KMS-11 (cell line): Measurements from ENCODE around the gene COL20A1.

Experiments used
- H2AFZ ChIP-seq: fragments of 200-600 bp; sonication (generic); 2 replicates; pipeline ENCODE4 v1.6.1; 2016; ENCODE audit warnings: antibody characterized with exemption, mixed run types, low read depth
- H3K27ac ChIP-seq: fragments of 200-600 bp; sonication (generic); 2 replicates; pipeline ENCODE4 v1.6.1; 2016; ENCODE audit warnings: mild to moderate bottlenecking, mixed run types
- H3K27me3 ChIP-seq: fragments of 200-600 bp; sonication (generic); 2 replicates; pipeline ENCODE4 v1.6.1; 2017; ENCODE audit warnings: mild to moderate bottlenecking, low read depth, mixed run types, moderate library complexity; ENCODE audit not compliant: insufficient read depth
- H3K36me3 ChIP-seq: fragments of 200-600 bp; sonication (generic); 2 replicates; pipeline ENCODE4 v1.6.1; 2017; ENCODE audit warnings: mild to moderate bottlenecking, mixed run types; ENCODE audit not compliant: insufficient read depth
- H3K4me1 ChIP-seq: fragments of 200-600 bp; sonication (generic); 2 replicates; pipeline ENCODE4 v1.6.1; 2016; ENCODE audit warnings: mild to moderate bottlenecking, low read depth, mixed run types; ENCODE audit not compliant: poor library complexity, severe bottlenecking
- H3K4me2 ChIP-seq: fragments of 200-600 bp; sonication (generic); 2 replicates; pipeline ENCODE4 v1.7.0; 2016; ENCODE audit warnings: mild to moderate bottlenecking, mixed run types
- H3K4me3 ChIP-seq: fragments of 200-600 bp; sonication (generic); IDR thresholded peaks from 2 replicates; pipeline ENCODE4 v1.6.1; 2017; ENCODE audit warnings: low read depth, low read length, mixed read lengths; ENCODE audit not compliant: insufficient read depth
- H3K79me2 ChIP-seq: fragments of 200-600 bp; sonication (generic); 2 replicates; pipeline ENCODE4 v1.6.1; 2016; ENCODE audit warnings: low read depth, mixed run types; ENCODE audit not compliant: insufficient read depth
- H3K9ac ChIP-seq: fragments of 200-600 bp; sonication (generic); 2 replicates; pipeline ENCODE4 v1.6.1; 2016; ENCODE audit warnings: mild to moderate bottlenecking, mixed run types
- H4K20me1 ChIP-seq: fragments of 200-600 bp; sonication (generic); 2 replicates; pipeline ENCODE4 v1.6.1; 2016; ENCODE audit warnings: mild to moderate bottlenecking, mixed run types; ENCODE audit not compliant: insufficient read depth
- CTCF ChIP-seq: fragments of 200-600 bp; sonication (generic); conservative IDR thresholded peaks from 2 replicates; pipeline ENCODE4 v1.6.1; 2017; ENCODE audit warnings: low read depth, mild to moderate bottlenecking, antibody characterized with exemption, low read length, moderate library complexity, mixed read lengths

The COL20A1 gene

DNA sequence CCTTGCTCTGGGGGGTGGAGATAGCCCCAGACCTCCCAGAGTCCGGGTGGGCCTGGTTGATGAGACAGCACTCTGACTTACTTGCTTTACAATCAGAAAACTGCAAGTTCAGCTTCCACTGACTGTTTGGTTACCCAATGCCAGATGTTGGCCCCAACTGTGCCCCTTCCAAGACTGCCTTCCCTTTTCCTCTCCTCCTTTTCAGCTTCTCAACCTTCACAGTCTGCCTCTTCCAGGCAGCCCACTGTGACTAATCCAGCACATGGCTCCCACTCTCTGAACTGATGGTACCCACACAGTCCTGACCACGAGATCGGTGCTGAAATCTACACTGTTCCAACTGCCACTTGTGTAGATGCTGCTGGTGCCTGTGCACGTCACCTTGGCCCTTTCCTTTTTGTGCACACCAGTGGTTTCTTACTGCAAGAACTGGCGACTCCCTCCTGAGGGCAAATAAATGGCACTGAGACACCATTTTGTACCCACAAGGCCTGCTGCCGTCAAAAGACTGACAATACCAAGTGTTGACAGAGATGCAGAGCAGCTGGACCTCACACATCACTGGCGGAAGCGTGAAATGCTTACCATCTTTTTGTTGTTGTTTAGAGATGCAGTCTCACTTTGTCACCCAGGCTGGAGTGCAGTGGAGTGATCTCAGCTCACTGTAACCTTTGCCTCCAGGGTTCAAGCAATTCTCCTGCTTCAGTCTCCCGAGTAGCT lies 22.2 kb upstream of the COL20A1 start:
- H3K27me3 ChIP-seq = peaks cover 33% of the 10 kb centered on the region
- no peak overlapping the region for H3K4me2 ChIP-seq

DNA sequence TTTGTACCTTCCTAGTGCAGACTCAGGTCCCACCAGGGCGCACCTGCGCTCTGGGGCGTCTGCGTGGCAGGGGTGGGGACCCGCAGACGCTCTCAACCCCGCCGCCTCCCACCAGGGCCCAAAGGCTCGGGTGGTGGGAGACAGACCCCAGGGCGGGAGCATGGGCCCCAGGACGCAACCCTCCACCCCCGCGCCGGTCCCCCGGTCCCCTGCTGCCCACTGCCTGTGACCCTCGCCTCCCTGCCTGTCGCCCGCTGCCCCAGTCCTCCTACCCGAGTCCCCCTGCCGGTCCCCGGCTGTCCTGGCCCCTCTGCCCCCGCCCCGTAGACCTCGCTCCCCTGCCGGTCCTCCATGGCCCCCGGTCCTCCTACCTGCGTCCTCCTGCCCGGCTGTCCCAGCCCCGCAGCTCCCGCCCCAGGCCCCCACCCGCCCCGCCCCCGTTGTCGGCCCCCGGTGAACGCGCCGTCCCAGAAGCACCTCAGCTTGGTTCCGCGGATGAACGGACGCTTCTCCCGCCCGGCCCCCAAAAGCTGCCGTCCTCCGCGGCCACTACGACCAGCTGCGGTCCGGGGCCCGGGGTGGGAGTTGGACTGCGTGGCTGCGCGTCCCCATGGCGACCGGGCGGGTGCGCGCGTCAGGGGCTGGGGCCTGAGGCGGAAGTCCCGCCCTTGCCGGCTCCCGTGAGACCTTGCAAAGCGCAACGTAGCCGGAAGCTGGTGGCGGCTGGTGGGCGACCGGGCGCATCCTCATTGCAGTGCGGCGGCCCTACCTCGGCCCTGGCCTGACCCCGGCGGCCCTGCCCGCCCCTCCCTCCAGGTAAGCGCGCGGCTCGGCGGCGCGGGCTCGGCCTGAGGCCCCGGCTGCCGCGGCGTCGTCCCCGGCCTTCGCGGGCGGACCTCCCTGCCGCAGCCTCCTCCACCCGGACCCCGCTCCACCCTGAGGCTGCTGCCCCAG lies 20.6 kb upstream of the COL20A1 start, which contains the start of gene ARFGAP1:
Gene ARFGAP1 (plus strand): TSS at position 709 of the 954 bp plus-strand sequence. CDS start 2,768 bp downstream, outside the sequence.
- Histone ChIP-seq H3K27me3 (peaks cover 20% of the 10 kb centered on the region), H3K27ac (no peak within 1 kb of the TSS), H3K4me2 (peak within 1 kb of the TSS; percentile 75), H2AFZ (peak within 1 kb of the TSS; percentile 59), H3K9ac (peak within 1 kb of the TSS; percentile 68), H3K4me3 (no peak within 1 kb of the TSS), H3K79me2 (peaks cover 45% of the 10 kb centered on the region), H3K36me3 (no peaks in the 10 kb centered on the region; the same call in 1 of the 2 replicates), H3K4me1 (peaks cover 23% of the 10 kb centered on the region), H4K20me1 (no peaks in the 10 kb centered on the region)
- TF ChIP-seq CTCF = no peak

More for the DNA sequence above, 22.2 kb upstream of the COL20A1 start:
- Histone ChIP-seq H3K27ac (no peak overlapping the region), H3K36me3 (no peaks in the 10 kb centered on the region; the same call in 1 of the 2 replicates), H3K4me3 (no peak overlapping the region), H3K4me1 (peaks cover 23% of the 10 kb centered on the region), H3K79me2 (peaks cover 32% of the 10 kb centered on the region), H4K20me1 (no peaks in the 10 kb centered on the region), H3K9ac (no peak overlapping the region), H2AFZ (no peak overlapping the region)
- TF ChIP-seq CTCF = no peak

DNA sequence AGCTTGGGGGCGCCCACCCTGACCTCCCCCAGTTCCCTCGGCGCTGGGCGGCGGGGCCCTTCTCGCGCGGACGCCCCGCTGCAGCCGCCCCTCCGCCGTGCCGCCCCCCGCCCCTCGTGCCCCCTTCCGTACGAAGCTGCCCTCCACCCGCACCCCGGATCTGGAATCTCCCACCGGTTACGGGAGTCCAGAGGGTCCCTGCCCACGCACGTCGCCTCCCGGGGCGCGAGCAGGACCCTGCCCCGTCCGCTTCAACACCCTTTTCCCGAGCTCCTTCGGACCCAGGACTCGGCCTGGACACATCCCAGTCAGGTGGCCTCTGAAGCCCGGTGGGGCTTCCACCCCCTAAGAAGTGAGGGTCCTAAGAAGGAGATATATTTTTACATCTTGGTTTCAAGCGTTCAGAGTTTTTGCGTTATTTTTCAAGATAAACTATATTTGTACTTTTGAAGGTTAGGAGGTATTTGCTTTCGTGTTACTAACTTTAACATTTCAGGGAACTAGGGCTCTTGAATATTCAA lies 19.9 kb upstream of the COL20A1 start:
- Histone ChIP-seq H3K4me2 (peak overlapping the region; percentile 75), H4K20me1 (no peaks in the 10 kb centered on the region), H3K9ac (peak overlapping the region; percentile 68), H3K4me1 (peaks cover 23% of the 10 kb centered on the region), H2AFZ (peak overlapping the region; percentile 59; the same call in 1 of the 2 replicates), H3K79me2 (peaks cover 45% of the 10 kb centered on the region), H3K36me3 (no peaks in the 10 kb centered on the region; the same call in 1 of the 2 replicates), H3K4me3 (no peak overlapping the region), H3K27ac (no peak overlapping the region), H3K27me3 (peaks cover 12% of the 10 kb centered on the region)
- TF ChIP-seq CTCF = no peak

DNA sequence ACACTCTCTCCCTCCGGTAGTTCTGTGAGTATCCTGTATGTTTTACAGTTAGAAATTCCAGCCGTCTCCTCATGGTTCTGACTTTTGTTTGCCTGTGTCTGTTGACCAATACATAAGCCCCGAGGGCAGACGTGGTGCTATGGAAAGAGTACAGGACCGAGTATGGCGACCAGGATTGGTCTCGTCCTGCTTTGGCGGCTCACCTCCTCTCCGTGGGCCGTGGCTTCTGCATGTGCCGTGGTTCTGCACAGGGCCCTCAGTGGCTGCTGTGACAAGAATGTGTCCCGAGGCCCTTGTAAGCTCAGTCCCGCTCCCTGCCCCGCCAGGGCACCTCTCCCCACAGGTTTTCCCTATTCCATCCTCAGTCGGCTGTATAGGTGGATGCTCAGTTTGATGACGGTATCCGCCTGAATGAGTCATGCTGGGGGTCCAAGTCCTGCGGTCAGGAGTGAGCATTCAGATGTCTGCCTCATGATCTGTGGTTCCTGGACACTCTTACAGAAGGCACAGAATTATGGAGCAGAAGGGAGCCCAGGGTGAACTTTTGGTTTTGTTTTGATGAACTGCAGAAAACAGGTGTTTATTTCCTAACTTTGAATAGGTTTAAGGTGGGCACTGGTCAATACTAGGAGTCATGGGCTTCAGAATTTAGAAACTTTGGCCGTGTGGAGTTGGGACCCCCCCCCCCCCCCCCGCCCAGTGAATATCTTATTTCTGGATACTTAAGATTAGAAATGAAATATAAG lies 19.2 kb upstream of the COL20A1 start:
- peaks cover 45% of the 10 kb centered on the region for H3K79me2 ChIP-seq
- no peak overlapping the region for H3K4me3 ChIP-seq
- no peak for TF ChIP-seq CTCF
- H3K27me3 ChIP-seq = peaks cover 6% of the 10 kb centered on the region
- H3K4me1 ChIP-seq = peaks cover 23% of the 10 kb centered on the region
- H3K36me3 ChIP-seq = no peaks in the 10 kb centered on the region; the same call in 1 of the 2 replicates
- H3K27ac ChIP-seq = no peak overlapping the region
- H3K9ac ChIP-seq = peak overlapping the region; percentile 68
- no peak overlapping the region for H2AFZ ChIP-seq
- no peaks in the 10 kb centered on the region for H4K20me1 ChIP-seq
- H3K4me2 ChIP-seq = peak overlapping the region; percentile 75
